Measurements from ENCODE around the gene UPP2.

Gene UPP2

DNA sequence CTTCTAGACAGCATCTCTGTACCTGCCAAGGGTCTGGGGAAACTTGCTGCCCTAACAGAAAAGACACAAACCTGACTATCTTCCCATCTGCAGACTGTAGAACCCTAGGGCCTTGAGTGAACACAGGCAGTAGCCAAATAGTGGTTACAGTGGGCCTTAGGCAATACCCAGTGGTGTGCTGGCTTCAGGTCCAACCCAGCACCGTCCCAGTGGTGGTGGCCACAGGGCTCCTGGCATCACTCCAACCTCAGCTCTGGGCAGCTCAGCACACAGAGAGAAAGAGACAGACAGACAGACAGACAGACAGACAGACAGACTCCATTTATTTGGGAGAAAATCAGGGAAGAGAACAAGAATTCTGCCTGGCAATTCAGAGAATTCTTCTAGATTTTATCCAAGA, 29.3 kb upstream of the UPP2 start:
- no peak overlapping the region for H3K9ac ChIP-seq (ENCODE audit: low read length)
- no peaks in the 10 kb centered on the region for H3K4me1 ChIP-seq (ENCODE audit: low read length)
- H3K4me2 ChIP-seq (ENCODE audit: low read length): no peak overlapping the region
- TF ChIP-seq EZH2phosphoT487 (IDR thresholded peaks at IDR 0.05; ENCODE audit: low read depth): no peak
- TF ChIP-seq, protein P1, sequence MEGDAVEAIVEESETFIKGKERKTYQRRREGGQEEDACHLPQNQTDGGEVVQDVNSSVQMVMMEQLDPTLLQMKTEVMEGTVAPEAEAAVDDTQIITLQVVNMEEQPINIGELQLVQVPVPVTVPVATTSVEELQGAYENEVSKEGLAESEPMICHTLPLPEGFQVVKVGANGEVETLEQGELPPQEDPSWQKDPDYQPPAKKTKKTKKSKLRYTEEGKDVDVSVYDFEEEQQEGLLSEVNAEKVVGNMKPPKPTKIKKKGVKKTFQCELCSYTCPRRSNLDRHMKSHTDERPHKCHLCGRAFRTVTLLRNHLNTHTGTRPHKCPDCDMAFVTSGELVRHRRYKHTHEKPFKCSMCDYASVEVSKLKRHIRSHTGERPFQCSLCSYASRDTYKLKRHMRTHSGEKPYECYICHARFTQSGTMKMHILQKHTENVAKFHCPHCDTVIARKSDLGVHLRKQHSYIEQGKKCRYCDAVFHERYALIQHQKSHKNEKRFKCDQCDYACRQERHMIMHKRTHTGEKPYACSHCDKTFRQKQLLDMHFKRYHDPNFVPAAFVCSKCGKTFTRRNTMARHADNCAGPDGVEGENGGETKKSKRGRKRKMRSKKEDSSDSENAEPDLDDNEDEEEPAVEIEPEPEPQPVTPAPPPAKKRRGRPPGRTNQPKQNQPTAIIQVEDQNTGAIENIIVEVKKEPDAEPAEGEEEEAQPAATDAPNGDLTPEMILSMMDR (IDR thresholded peaks at IDR 0.05; ENCODE audit: low read depth, low read length): no peak
- H3K27me3 ChIP-seq (ENCODE audit: low read depth, low read length): no peaks in the 10 kb centered on the region
- no peaks in the 10 kb centered on the region for H3K79me2 ChIP-seq (ENCODE audit: low read length)
- H4K20me1 ChIP-seq (ENCODE audit: insufficient read depth, low read length): no peaks in the 10 kb centered on the region
- no peak overlapping the region for H2AFZ ChIP-seq (ENCODE audit: low read depth, low read length)
- H3K9me3 ChIP-seq (ENCODE audit: insufficient read depth, low read length): no peaks in the 10 kb centered on the region
- no peak overlapping the region for H3K4me3 ChIP-seq (ENCODE audit: low read length)
- no peaks in the 10 kb centered on the region for H3K36me3 ChIP-seq (replicated peaks; ENCODE audit: low read depth, low read length)
- no peak overlapping the region for H3K27ac ChIP-seq (ENCODE audit: low read length)

DNA sequence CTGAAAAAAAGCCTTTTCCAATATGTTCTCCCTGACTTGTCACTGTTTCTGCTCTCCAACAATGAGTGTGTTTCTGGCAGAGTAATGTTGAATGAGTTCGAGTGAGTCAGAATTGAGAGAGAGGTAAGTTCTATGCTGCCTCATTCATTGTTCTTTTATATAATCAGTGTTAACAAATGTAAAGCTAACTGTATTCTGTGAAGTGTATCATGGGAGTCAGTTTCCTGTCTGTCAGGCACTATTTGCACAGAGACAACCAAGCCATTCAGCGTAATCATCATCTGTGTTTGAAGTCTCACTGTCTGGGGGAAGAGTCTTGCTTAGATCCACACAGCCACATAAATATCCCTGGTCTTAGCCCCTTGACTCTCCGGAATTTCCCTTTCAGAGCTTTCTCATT, 22.0 kb upstream of the UPP2 start:
- Histone ChIP-seq H3K27me3 (ENCODE audit: low read depth, low read length) (no peaks in the 10 kb centered on the region), H3K9ac (ENCODE audit: low read length) (no peak overlapping the region)

DNA sequence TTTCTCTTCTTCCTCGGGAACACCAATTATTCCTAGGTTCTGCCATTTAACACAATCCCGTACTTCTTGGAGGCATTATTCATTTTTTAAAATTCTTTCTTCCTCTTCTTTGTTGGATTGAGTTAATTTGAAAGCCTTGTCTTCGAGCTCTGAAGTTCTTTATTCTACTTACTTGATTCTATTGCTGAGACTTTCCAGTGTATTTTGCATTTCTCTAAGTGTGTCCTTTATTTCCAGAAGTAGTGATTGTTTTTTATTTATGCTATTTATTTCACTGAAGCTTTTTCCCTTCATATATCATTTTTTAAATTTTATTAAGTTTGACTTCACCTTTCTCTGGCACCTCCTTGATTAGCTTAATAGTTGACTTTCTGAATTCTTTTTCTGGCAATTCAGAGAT, 13.6 kb upstream of the UPP2 start:
- TF ChIP-seq, protein P1 (IDR thresholded peaks at IDR 0.05; ENCODE audit: low read depth, low read length): no peak
- no peak for TF ChIP-seq EZH2phosphoT487 (IDR thresholded peaks at IDR 0.05; ENCODE audit: low read depth)
- Histone ChIP-seq H3K4me2 (ENCODE audit: low read length) (no peak overlapping the region), H3K4me3 (ENCODE audit: low read length) (no peak overlapping the region), H3K9ac (ENCODE audit: low read length) (no peak overlapping the region), H3K27ac (ENCODE audit: low read length) (no peak overlapping the region), H3K27me3 (ENCODE audit: low read depth, low read length) (no peaks in the 10 kb centered on the region), H3K4me1 (ENCODE audit: low read length) (no peaks in the 10 kb centered on the region), H2AFZ (ENCODE audit: low read depth, low read length) (no peak overlapping the region), H4K20me1 (ENCODE audit: insufficient read depth, low read length) (no peaks in the 10 kb centered on the region), H3K9me3 (ENCODE audit: insufficient read depth, low read length) (no peaks in the 10 kb centered on the region), H3K36me3 (replicated peaks; ENCODE audit: low read depth, low read length) (no peaks in the 10 kb centered on the region), H3K79me2 (ENCODE audit: low read length) (no peaks in the 10 kb centered on the region)

More for the DNA sequence above, 22.0 kb upstream of the UPP2 start:
- Histone ChIP-seq H3K4me3 (ENCODE audit: low read length) (no peak overlapping the region), H2AFZ (ENCODE audit: low read depth, low read length) (no peak overlapping the region), H3K4me1 (ENCODE audit: low read length) (no peaks in the 10 kb centered on the region), H4K20me1 (ENCODE audit: insufficient read depth, low read length) (no peaks in the 10 kb centered on the region), H3K9me3 (ENCODE audit: insufficient read depth, low read length) (no peaks in the 10 kb centered on the region), H3K4me2 (ENCODE audit: low read length) (no peak overlapping the region), H3K79me2 (ENCODE audit: low read length) (no peaks in the 10 kb centered on the region), H3K36me3 (replicated peaks; ENCODE audit: low read depth, low read length) (no peaks in the 10 kb centered on the region), H3K27ac (ENCODE audit: low read length) (no peak overlapping the region)
- TF ChIP-seq EZH2phosphoT487 (IDR thresholded peaks at IDR 0.05; ENCODE audit: low read depth): no peak
- TF ChIP-seq, protein P1 (IDR thresholded peaks at IDR 0.05; ENCODE audit: low read depth, low read length): no peak

DNA sequence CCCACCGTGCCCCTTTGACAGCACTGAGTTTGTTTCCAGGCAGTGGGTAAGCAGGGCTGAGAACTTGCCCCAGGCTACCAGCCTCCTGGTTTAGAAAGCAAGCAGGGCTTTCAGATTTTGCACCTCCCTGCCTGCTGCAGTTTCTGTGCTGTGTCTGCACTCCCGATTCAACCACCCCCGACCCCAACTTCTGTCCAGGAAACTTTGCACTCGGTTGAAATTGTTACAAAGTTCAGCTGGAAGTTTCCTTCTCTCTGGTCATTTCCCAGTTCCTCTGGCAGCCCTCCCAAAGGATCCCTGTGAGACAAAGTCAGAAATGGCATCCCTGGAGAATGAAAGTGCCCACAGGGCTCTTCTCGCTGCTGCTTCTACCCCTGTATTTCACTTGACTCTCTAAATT, 12.4 kb upstream of the UPP2 start:
- TF ChIP-seq, protein P1 (IDR thresholded peaks at IDR 0.05; ENCODE audit: low read depth, low read length): no peak
- TF ChIP-seq EZH2phosphoT487 (IDR thresholded peaks at IDR 0.05; ENCODE audit: low read depth): no peak
- Histone ChIP-seq H2AFZ (ENCODE audit: low read depth, low read length) (no peak overlapping the region), H3K27me3 (ENCODE audit: low read depth, low read length) (no peaks in the 10 kb centered on the region), H3K9me3 (ENCODE audit: insufficient read depth, low read length) (no peaks in the 10 kb centered on the region), H3K36me3 (replicated peaks; ENCODE audit: low read depth, low read length) (no peaks in the 10 kb centered on the region), H3K27ac (ENCODE audit: low read length) (no peak overlapping the region), H3K9ac (ENCODE audit: low read length) (no peak overlapping the region), H4K20me1 (ENCODE audit: insufficient read depth, low read length) (no peaks in the 10 kb centered on the region), H3K4me3 (ENCODE audit: low read length) (no peak overlapping the region), H3K79me2 (ENCODE audit: low read length) (no peaks in the 10 kb centered on the region), H3K4me1 (ENCODE audit: low read length) (no peaks in the 10 kb centered on the region), H3K4me2 (ENCODE audit: low read length) (no peak overlapping the region)

Data from OCI-LY3 (cell line).